IMR-90 (cell line): ENCODE results near the gene ZKSCAN1. TPM values are rescaled to one million over a fixed set of nuclear protein-coding genes. Genes with fewer than 3 reads are reported as not detected.

Experiments used
- ATAC-seq: fragments of 200-7000 bp; cut with Tn5 transposase; 2 replicates; pipeline ENCODE4 v1.9.1; 2020; ENCODE audit warnings: low read depth, mild to moderate bottlenecking, moderate library complexity
- BruUV-seq: library from RNA; stranded (reverse); fragments of 400-500 nt; replicated peaks from 2 replicates; lab custom pipeline; 2021; lab: Mats Ljungman, UMichigan
- CTCF ChIA-PET: fragments of 300-600 bp; formaldehyde crosslinking; extraction: SDS; loops from one replicate; lab custom pipeline; 2021; ENCODE audit warnings: antibody characterized with exemption; lab: Yijun Ruan, JAX
- POLR2A ChIA-PET: fragments of 300-600 bp; sonication (Branson Sonifier 250); formaldehyde crosslinking; loops from one replicate; lab custom pipeline; 2022; ENCODE audit warnings: antibody characterized with exemption; ENCODE audit not compliant: unreplicated experiment; lab: Charles Lee
- DNase-seq: peaks from one replicate; pipeline ENCODE4 v3.0.0; 2013
- H2AFZ ChIP-seq: replicated peaks from 2 replicates; pipeline ENCODE3; 2013; ENCODE audit warnings: low read length, mild to moderate bottlenecking; ENCODE audit not compliant: poor library complexity
- H2AK5ac ChIP-seq: 2 replicates; pipeline ENCODE4 v1.6.1; 2013; ENCODE audit warnings: low read depth, low read length, inconsistent platforms
- H2AK9ac ChIP-seq: replicated peaks from 2 replicates; pipeline ENCODE3; 2013; ENCODE audit warnings: mild to moderate bottlenecking, low read depth, low read length, moderate library complexity; ENCODE audit not compliant: poor library complexity
- H2BK120ac ChIP-seq: 2 replicates; pipeline ENCODE4 v1.6.1; 2013; ENCODE audit warnings: low read depth, low read length, inconsistent platforms
- H2BK15ac ChIP-seq: 3 replicates; pipeline ENCODE4 v1.6.1; 2013; ENCODE audit warnings: low read depth, low read length, inconsistent platforms
- H2BK20ac ChIP-seq: 2 replicates; pipeline ENCODE4 v1.6.1; 2013; ENCODE audit warnings: low read depth, mild to moderate bottlenecking, inconsistent platforms, low read length, moderate library complexity
- H2BK5ac ChIP-seq: 2 replicates; pipeline ENCODE4 v1.6.1; 2013; ENCODE audit warnings: mild to moderate bottlenecking, low read depth, low read length, inconsistent platforms; ENCODE audit not compliant: poor library complexity, severe bottlenecking
- H3K14ac ChIP-seq: replicated peaks from 2 replicates; pipeline ENCODE4 v1.6.1; 2013; ENCODE audit warnings: low read depth, low read length, inconsistent platforms
- H3K18ac ChIP-seq: 2 replicates; pipeline ENCODE4 v1.6.1; 2013; ENCODE audit warnings: low read depth, low read length, control low read depth
- H3K23ac ChIP-seq: 2 replicates; pipeline ENCODE4 v1.6.1; 2013; ENCODE audit warnings: low read depth, low read length, inconsistent platforms
- H3K27ac ChIP-seq: 2 replicates; pipeline ENCODE4 v1.5.1; 2013; ENCODE audit warnings: mild to moderate bottlenecking, control low read depth, low read length; ENCODE audit not compliant: insufficient read depth
- H3K27me3 ChIP-seq: 2 replicates; pipeline ENCODE4 v1.6.1; 2013; ENCODE audit warnings: low read length; ENCODE audit not compliant: control insufficient read depth, insufficient read depth
- H3K36me3 ChIP-seq: 2 replicates; pipeline ENCODE4 v1.6.1; 2013; ENCODE audit warnings: low read length, mixed read lengths; ENCODE audit not compliant: control insufficient read depth, insufficient read depth
- H3K4ac ChIP-seq: 2 replicates; pipeline ENCODE4 v1.6.1; 2013; ENCODE audit warnings: low read depth, low read length, inconsistent platforms
- H3K4me1 ChIP-seq: 2 replicates; pipeline ENCODE4 v1.6.1; 2013; ENCODE audit warnings: low read length, mixed read lengths; ENCODE audit not compliant: control insufficient read depth, insufficient read depth
- H3K4me2 ChIP-seq: 2 replicates; pipeline ENCODE4 v1.6.1; 2013; ENCODE audit warnings: low read depth, mild to moderate bottlenecking, control low read depth, low read length, moderate library complexity
- H3K4me3 ChIP-seq: 2 replicates; pipeline ENCODE4 v1.5.1; 2013; ENCODE audit warnings: low read depth, mild to moderate bottlenecking, control low read depth, low read length, moderate library complexity; ENCODE audit not compliant: insufficient read depth
- H3K56ac ChIP-seq: 2 replicates; pipeline ENCODE4 v1.6.1; 2013; ENCODE audit warnings: low read length, inconsistent platforms; ENCODE audit not compliant: insufficient read depth; ENCODE audit errors: extremely low read depth
- H3K79me1 ChIP-seq, 2 experiments: 2 replicates each; pipeline ENCODE4 v1.6.1; 2013; ENCODE audit warnings: low read length in 2 of 2, inconsistent platforms in 1 of 2, low read depth in 1 of 2
- H3K9ac ChIP-seq: 2 replicates; pipeline ENCODE4 v1.6.1; 2013; ENCODE audit warnings: low read depth, low read length, control low read depth
- H3K9me1 ChIP-seq: 2 replicates; pipeline ENCODE4 v1.6.1; 2013; ENCODE audit warnings: low read length, inconsistent platforms; ENCODE audit not compliant: insufficient read depth
- H3K9me3 ChIP-seq: 2 replicates; pipeline ENCODE4 v1.6.1; 2013; ENCODE audit warnings: low read length; ENCODE audit not compliant: control insufficient read depth, insufficient read depth
- H4K20me1 ChIP-seq: 2 replicates; pipeline ENCODE4 v1.6.1; 2013; ENCODE audit warnings: low read length, inconsistent platforms; ENCODE audit not compliant: insufficient read depth
- H4K5ac ChIP-seq: 2 replicates; pipeline ENCODE4 v1.6.1; 2013; ENCODE audit warnings: mild to moderate bottlenecking, low read depth, low read length, control low read depth
- H4K8ac ChIP-seq, 2 experiments: 2 replicates each; pipeline ENCODE4 v1.6.1; 2013; ENCODE audit warnings: low read depth in 2 of 2, low read length in 2 of 2, control low read depth in 1 of 2, inconsistent platforms in 1 of 2
- H4K91ac ChIP-seq: 2 replicates; pipeline ENCODE4 v1.6.1; 2013; ENCODE audit warnings: low read depth, low read length, inconsistent platforms; ENCODE audit not compliant: insufficient read depth
- ELK1 ChIP-seq: fragments of 150-350 bp; IDR thresholded peaks from 2 replicates; pipeline ENCODE4 v1.6.1; 2016; ENCODE audit warnings: low read depth, mild to moderate bottlenecking, low read length, moderate library complexity, borderline replicate concordance
- FOS ChIP-seq: fragments of 150-350 bp; IDR thresholded peaks from 2 replicates; pipeline ENCODE4 v1.6.1; 2016; ENCODE audit warnings: low read depth, low read length
- MAZ ChIP-seq: IDR thresholded peaks from 2 replicates; pipeline ENCODE4 v1.6.1; 2012; ENCODE audit warnings: low read depth, mild to moderate bottlenecking, low read length, improper control_type of control experiment, moderate library complexity, borderline replicate concordance
- NFE2L2 ChIP-seq: fragments of 150-350 bp; IDR thresholded peaks from 2 replicates; pipeline ENCODE4 v1.6.1; 2016; ENCODE audit warnings: low read depth, mild to moderate bottlenecking, low read length
- POLR2A ChIP-seq: IDR thresholded peaks from 2 replicates; pipeline ENCODE4 v1.6.1; 2012; ENCODE audit warnings: mild to moderate bottlenecking, low read depth, low read length
- RAD21 ChIP-seq: IDR thresholded peaks from 2 replicates; pipeline ENCODE4 v1.6.1; 2012; ENCODE audit warnings: low read length, improper control_type of control experiment
- RFX5 ChIP-seq: IDR thresholded peaks from 2 replicates; pipeline ENCODE4 v1.8.0; 2012; ENCODE audit warnings: low read depth, mild to moderate bottlenecking, low read length, moderate library complexity
- USF2 ChIP-seq: fragments of 150-350 bp; IDR thresholded peaks from 2 replicates; pipeline ENCODE4 v1.6.1; 2017; ENCODE audit warnings: mild to moderate bottlenecking, antibody characterized with exemption, low read length, low read depth
- WGBS, 2 experiments: methylation state at CpG; one replicate each; pipeline versions ENCODE4 v1.1.5 to v1.1.7; 2013; ENCODE audit warnings: missing lambda C conversion rate in 2 of 2; ENCODE audit not compliant: insufficient read length in 1 of 2; ENCODE audit errors: extremely low coverage in 2 of 2; 5-methylcytosine and 5-hydroxymethylcytosine counted together
- dilution Hi-C: fragments of 300-500 bp; cut with HindIII; formaldehyde crosslinking; loops from one replicate; pipeline ENCODE4 v1.14.3; 2018; ENCODE audit warnings: low sequenced_read_pairs; ENCODE audit not compliant: unreplicated experiment
- in situ Hi-C: fragments of 300-500 bp; cut with MboI; formaldehyde crosslinking; loops from 3 replicates; pipeline ENCODE4 v1.14.3; 2019; ENCODE audit warnings: low sequenced_read_pairs, inconsistent platforms, mixed read lengths
- intact Hi-C: fragments of 100-400 bp; cut with micrococcal nuclease; formaldehyde crosslinking; loops from 2 replicates; pipeline ENCODE4 v1.10.0; 2022
- polyA plus RNA-seq, 3 experiments: library from polyadenylated mRNA; depleted of rRNA; stranded (reverse); fragments of >200 nt; gene quantifications; 2 replicates each; pipeline ENCODE4 v1.2.3, GENCODE V29; 2012; ENCODE audit warnings: low replicate concordance in 1 of 3
- total RNA-seq: library from RNA; depleted of rRNA; stranded (reverse); fragments of >200 nt; gene quantifications from 2 replicates; pipeline ENCODE4 v1.2.3, GENCODE V29; 2012
- TF ChIP-seq, protein P1 (sequence below): conservative IDR thresholded peaks from 2 replicates; pipeline ENCODE4 v1.5.1; 2012; ENCODE audit warnings: mild to moderate bottlenecking, low read depth, low read length, improper control_type of control experiment

ZKSCAN1 gene
- total and polyA plus RNA-seq, 2 of the 4 experiments (the other 2 are of a cell fraction), result 13.7 to 40.7 TPM

DNA sequence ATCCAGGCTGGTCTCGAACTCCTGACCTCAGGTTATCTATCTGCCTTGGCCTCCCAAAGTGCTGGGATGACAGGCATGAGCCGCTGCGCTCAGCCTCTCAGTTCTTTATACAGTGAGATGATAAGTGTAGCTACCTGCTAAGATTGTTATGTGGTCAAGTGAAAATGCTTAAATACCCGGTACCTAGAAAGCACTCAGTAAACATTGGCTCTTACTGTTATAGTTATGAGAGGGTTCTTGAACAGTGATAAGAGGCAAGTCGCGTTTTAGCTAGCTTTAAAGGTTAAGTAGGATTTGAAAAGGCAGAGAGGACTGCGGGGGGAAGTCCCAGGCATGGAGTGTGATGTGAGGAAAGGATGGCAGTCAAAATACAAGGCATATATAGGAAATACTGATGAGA lies 4.5 kb downstream of the ZKSCAN1 start:
- H3K23ac ChIP-seq, result no peak overlapping the region
- dilution Hi-C loops, result no loop called here
- no peak overlapping the region for H2BK15ac ChIP-seq
- peaks cover 47% of the 10 kb centered on the region for H4K20me1 ChIP-seq
- no peak overlapping the region for H2BK20ac ChIP-seq
- H2AK9ac ChIP-seq, result no peak overlapping the region
- CTCF ChIA-PET, result no interaction called here
- H3K9me3 ChIP-seq, result no peaks in the 10 kb centered on the region
- ATAC-seq (no peak), DNase-seq (no peak)
- no peak overlapping the region for H2BK120ac ChIP-seq
- no peak overlapping the region for H2AFZ ChIP-seq
- no peaks in the 10 kb centered on the region for H3K27me3 ChIP-seq
- H2AK5ac ChIP-seq, result no peak overlapping the region
- intact Hi-C loops, result no loop called here
- peaks cover 2% of the 10 kb centered on the region; the same call in 1 of the 2 replicates for H3K4me1 ChIP-seq
- no peak overlapping the region for H3K18ac ChIP-seq
- H3K4ac ChIP-seq, result no peak overlapping the region
- WGBS, 2 experiments, result 58% methylated on average over 3 of the region's 7 CpGs; no CpG with 5 or more reads in 1 of the 2 experiments
- no peak overlapping the region for H3K27ac ChIP-seq
- peaks cover 19 to 78% of the 10 kb centered on the region in 2 experiments for H3K79me1 ChIP-seq
- H4K5ac ChIP-seq, result no peak overlapping the region
- no peak overlapping the region for H2BK5ac ChIP-seq
- H3K56ac ChIP-seq, result no peak overlapping the region
- in situ Hi-C loops, result no loop called here
- no TSS peak for BruUV-seq
- peaks cover 9% of the 10 kb centered on the region for H3K9me1 ChIP-seq
- H4K91ac ChIP-seq, result no peak overlapping the region
- POLR2A ChIA-PET, result no interaction called here
- H3K36me3 ChIP-seq, result peaks cover 28% of the 10 kb centered on the region
- H3K4me3 ChIP-seq, result no peak overlapping the region
- H4K8ac ChIP-seq, result no peak overlapping the region
- H3K4me2 ChIP-seq, result no peak overlapping the region
- no peak overlapping the region for H3K14ac ChIP-seq
- TF ChIP-seq USF2 (no peak), POLR2A (no peak), NFE2L2 (no peak), ELK1 (no peak), RAD21 (no peak), FOS (no peak), MAZ (no peak), RFX5 (no peak)
- TF ChIP-seq, protein P1, sequence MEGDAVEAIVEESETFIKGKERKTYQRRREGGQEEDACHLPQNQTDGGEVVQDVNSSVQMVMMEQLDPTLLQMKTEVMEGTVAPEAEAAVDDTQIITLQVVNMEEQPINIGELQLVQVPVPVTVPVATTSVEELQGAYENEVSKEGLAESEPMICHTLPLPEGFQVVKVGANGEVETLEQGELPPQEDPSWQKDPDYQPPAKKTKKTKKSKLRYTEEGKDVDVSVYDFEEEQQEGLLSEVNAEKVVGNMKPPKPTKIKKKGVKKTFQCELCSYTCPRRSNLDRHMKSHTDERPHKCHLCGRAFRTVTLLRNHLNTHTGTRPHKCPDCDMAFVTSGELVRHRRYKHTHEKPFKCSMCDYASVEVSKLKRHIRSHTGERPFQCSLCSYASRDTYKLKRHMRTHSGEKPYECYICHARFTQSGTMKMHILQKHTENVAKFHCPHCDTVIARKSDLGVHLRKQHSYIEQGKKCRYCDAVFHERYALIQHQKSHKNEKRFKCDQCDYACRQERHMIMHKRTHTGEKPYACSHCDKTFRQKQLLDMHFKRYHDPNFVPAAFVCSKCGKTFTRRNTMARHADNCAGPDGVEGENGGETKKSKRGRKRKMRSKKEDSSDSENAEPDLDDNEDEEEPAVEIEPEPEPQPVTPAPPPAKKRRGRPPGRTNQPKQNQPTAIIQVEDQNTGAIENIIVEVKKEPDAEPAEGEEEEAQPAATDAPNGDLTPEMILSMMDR, result no peak
- H3K9ac ChIP-seq, result no peak overlapping the region
